Endothelial cell of umbilical vein (primary cell): Measurements from ENCODE around the gene CT45A5. TPM values are rescaled to one million over a fixed set of nuclear protein-coding genes. Genes with fewer than 3 reads are reported as not detected.
"Not testable (repeated sequence)": the region's sequence is repeated elsewhere in the genome, so short reads cannot be mapped to it uniquely, and the experiment has no call there.

Experiments used
- BruUV-seq: library from RNA; stranded (reverse); fragments of 400-500 nt; replicated peaks from 2 replicates; lab custom pipeline; 2021; lab: Mats Ljungman, UMichigan
- CTCF ChIA-PET: fragments of 300-600, 350-600 bp; sonication (Branson Sonifier 250); formaldehyde crosslinking; loops from one replicate; lab custom pipeline; 2021; ENCODE audit warnings: antibody characterized with exemption, inconsistent platforms; lab: Charles Lee
- POLR2A ChIA-PET: fragments of 300-600, 350-600 bp; sonication (Branson Sonifier 250); formaldehyde crosslinking; loops from one replicate; lab custom pipeline; 2021; ENCODE audit warnings: antibody characterized with exemption, inconsistent platforms; lab: Charles Lee
- DNase-seq: peaks from one replicate; pipeline ENCODE4 v3.0.0-alpha.2; 2011; ENCODE audit warnings: low read depth, low spot score
- FAIRE-seq: peaks from 2 replicates; lab custom pipeline; 2011; peaks lifted over from hg19 to GRCh38; lab: Jason Lieb, UNC
- H2AFZ ChIP-seq: 2 replicates; pipeline ENCODE4 v1.6.0; 2012; ENCODE audit warnings: low read depth, low read length, control low read depth, inconsistent platforms
- H3K27ac ChIP-seq: 2 replicates; pipeline ENCODE4 v1.5.1; 2011; ENCODE audit warnings: low read depth, mild to moderate bottlenecking, control low read depth, low read length, moderate library complexity; ENCODE audit not compliant: insufficient read depth
- H3K27me3 ChIP-seq, 2 experiments: 2 replicates each; pipeline versions ENCODE4 v1.6.0 to v1.6.1; 2011; ENCODE audit warnings: low read length in 2 of 2, mixed read lengths in 1 of 2; ENCODE audit not compliant: control insufficient read depth in 2 of 2, insufficient read depth in 2 of 2
- H3K36me3 ChIP-seq, 2 experiments: 2 replicates in 1 of 2; 3 replicates in 1 of 2; pipeline ENCODE4 v1.5.1; 2011; ENCODE audit warnings: low read length in 2 of 2, mild to moderate bottlenecking in 1 of 2, moderate library complexity in 1 of 2; ENCODE audit not compliant: control insufficient read depth in 2 of 2, insufficient read depth in 2 of 2; ENCODE audit errors: extremely low read depth in 1 of 2
- H3K4me1 ChIP-seq: 3 replicates; pipeline ENCODE4 v1.5.1; 2011; ENCODE audit warnings: mild to moderate bottlenecking, low read length; ENCODE audit not compliant: control insufficient read depth, insufficient read depth; ENCODE audit errors: extremely low read depth
- H3K4me2 ChIP-seq: 2 replicates; pipeline ENCODE4 v1.6.1; 2011; ENCODE audit warnings: low read length, control low read depth, mixed read lengths; ENCODE audit not compliant: insufficient read depth
- H3K4me3 ChIP-seq, 3 experiments: fragments of 200-600 bp in 1 of 3; sonication (generic), shearing (Covaris generic) in 1 of 3; replicated peaks in 1 of 3; 2 replicates each; pipeline ENCODE4 v1.5.1; 2011 to 2016; ENCODE audit warnings: control low read depth in 3 of 3, low read length in 3 of 3, mild to moderate bottlenecking in 2 of 3, inconsistent platforms in 1 of 3, low read depth in 1 of 3, moderate library complexity in 1 of 3; ENCODE audit not compliant: insufficient read depth in 1 of 3
- H3K79me2 ChIP-seq: 2 replicates; pipeline ENCODE4 v1.6.0; 2012; ENCODE audit warnings: low read length, inconsistent platforms; ENCODE audit not compliant: control insufficient read depth, insufficient read depth
- H3K9ac ChIP-seq: replicated peaks from 2 replicates; pipeline ENCODE3; 2011; ENCODE audit warnings: low read length, control low read depth; ENCODE audit not compliant: insufficient read depth; ENCODE audit errors: extremely low read depth
- H3K9me1 ChIP-seq: replicated peaks from 3 replicates; pipeline ENCODE4 v1.6.0; 2011; ENCODE audit warnings: mild to moderate bottlenecking, low read length; ENCODE audit not compliant: control insufficient read depth, insufficient read depth; ENCODE audit errors: extremely low read depth
- H3K9me3 ChIP-seq: replicated peaks from 2 replicates; pipeline ENCODE4 v1.5.1; 2012; ENCODE audit warnings: low read length, inconsistent platforms; ENCODE audit not compliant: control insufficient read depth, insufficient read depth
- H4K20me1 ChIP-seq: replicated peaks from 2 replicates; pipeline ENCODE3; 2011; ENCODE audit warnings: mild to moderate bottlenecking, low read length; ENCODE audit not compliant: control insufficient read depth, insufficient read depth; ENCODE audit errors: extremely low read depth
- EZH2 ChIP-seq: IDR thresholded peaks from 2 replicates; pipeline ENCODE4 v1.6.1; 2012; ENCODE audit warnings: borderline replicate concordance, low read depth, mild to moderate bottlenecking, moderate library complexity, low read length, inconsistent platforms; ENCODE audit not compliant: severe bottlenecking
- GATA2 ChIP-seq: IDR thresholded peaks from 2 replicates; pipeline ENCODE4 v1.7.0; 2011; ENCODE audit warnings: low read depth, mild to moderate bottlenecking, moderate library complexity, mixed read lengths, low read length; ENCODE audit not compliant: insufficient read length, insufficient read depth
- JUN ChIP-seq: IDR thresholded peaks from 2 replicates; pipeline ENCODE4 v1.6.1; 2011; ENCODE audit warnings: borderline replicate concordance, low read depth; ENCODE audit not compliant: insufficient read length, insufficient read depth
- MYC ChIP-seq: IDR thresholded peaks from one replicate; pipeline ENCODE4 v1.6.1; 2011; ENCODE audit warnings: mild to moderate bottlenecking, low read depth, low read length
- POLR2A ChIP-seq: IDR thresholded peaks from 2 replicates; pipeline ENCODE4 v1.6.1; 2012; ENCODE audit warnings: low read depth, mild to moderate bottlenecking, control low read depth, low read length
- POLR2AphosphoS5 ChIP-seq: IDR thresholded peaks from 2 replicates; pipeline ENCODE4 v1.6.1; 2012; ENCODE audit warnings: low read depth, mild to moderate bottlenecking, control low read depth, low read length, moderate library complexity; ENCODE audit not compliant: insufficient read depth
- dilution Hi-C: fragments of 300-500 bp; cut with MboI; formaldehyde crosslinking; loops from one replicate; pipeline ENCODE4 v1.15.0; 2019; ENCODE audit warnings: low sequenced_read_pairs; ENCODE audit not compliant: extremely low pct_ligation_motif_present
- intact Hi-C: fragments of 100-400 bp; cut with micrococcal nuclease; formaldehyde crosslinking; loops from one replicate; pipeline ENCODE4 v1.10.0; 2022
- polyA plus RNA-seq, 4 experiments: library from polyadenylated mRNA; depleted of rRNA in 3 of 4; stranded (reverse) in 3 of 4; unstranded in 1 of 4; fragments of >200 nt; gene quantifications; 2 replicates each; pipeline versions ENCODE4 v1.2.1 to v1.2.3, GENCODE V29; 2011 to 2012; ENCODE audit warnings: missing spikeins in 1 of 4
- total RNA-seq: library from RNA; stranded (reverse); gene quantifications from 2 replicates; pipeline ENCODE4 v1.2.3, GENCODE V29; 2021
- TF ChIP-seq, protein P1 (sequence below), 2 donors: IDR thresholded peaks; 1 replicate in 1 of 2; 2 replicates in 1 of 2; pipeline ENCODE4 v1.5.1; 2011; ENCODE audit warnings: low read length in 2 of 2, mild to moderate bottlenecking in 2 of 2, moderate library complexity in 2 of 2, control low read depth in 1 of 2, inconsistent platforms in 1 of 2, low read depth in 1 of 2; ENCODE audit not compliant: insufficient read depth in 1 of 2; ENCODE audit errors: extremely low read depth in 1 of 2

Gene CT45A5
- total and polyA plus RNA-seq, 2 donors (not counting 3 experiments of a cell fraction or from before 2014, with no cell fraction given), result not detected

DNA sequence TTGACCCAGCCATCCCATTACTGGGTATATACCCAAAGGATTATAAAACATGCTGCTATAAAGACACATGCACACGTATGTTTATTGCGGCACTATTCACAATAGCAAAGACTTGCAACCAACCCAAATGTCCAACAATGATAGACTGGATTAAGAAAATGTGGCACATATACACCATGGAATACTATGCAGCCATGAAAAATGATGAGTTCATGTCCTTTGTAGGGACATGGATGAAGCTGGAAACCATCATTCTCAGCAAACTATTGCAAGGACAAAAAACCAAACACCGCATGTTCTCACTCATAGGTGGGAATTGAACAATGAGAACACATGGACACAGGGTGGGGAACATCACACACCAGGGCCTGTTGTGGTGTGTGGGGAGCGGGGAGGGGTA lies 40.6 kb downstream of the CT45A5 start:
- H3K4me2 ChIP-seq, result not testable (repeated sequence)

DNA sequence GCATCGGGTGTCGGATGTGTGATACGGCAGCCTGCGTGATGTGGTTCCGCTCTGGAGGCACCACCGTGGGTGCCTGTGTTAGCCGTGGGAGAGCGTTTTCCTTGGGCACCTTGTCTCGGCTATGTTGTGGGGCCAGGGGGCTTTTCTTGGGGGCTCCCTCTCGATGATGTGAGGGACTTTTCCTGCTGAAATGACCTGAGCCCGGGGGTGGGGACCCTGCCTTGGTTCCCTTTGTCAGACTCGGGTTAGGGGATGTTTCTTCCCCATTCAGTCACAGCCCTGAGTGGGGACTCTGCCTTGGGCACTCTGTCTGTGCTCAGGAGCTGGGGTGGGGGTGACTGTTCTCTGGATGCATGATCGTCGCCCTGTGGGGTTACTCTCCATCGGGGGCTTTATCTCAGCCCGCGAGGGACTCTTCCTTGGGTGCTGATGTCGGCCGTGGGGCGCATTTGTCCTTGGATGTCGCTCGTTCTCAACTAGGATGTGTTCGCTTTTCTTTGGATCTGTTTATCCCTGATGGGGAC lies 44.0 kb downstream of the CT45A5 start:
- Histone ChIP-seq H3K4me3 (no peak overlapping the region), H3K9ac (no peak overlapping the region), H3K79me2 (no peaks in the 10 kb centered on the region), H3K4me1 (no peaks in the 10 kb centered on the region), H3K4me2 (no peak overlapping the region), H2AFZ (no peak overlapping the region), H3K9me3 (no peaks in the 10 kb centered on the region), H3K36me3 (no peaks in the 10 kb centered on the region), H3K27ac (no peak overlapping the region), H4K20me1 (no peaks in the 10 kb centered on the region), H3K9me1 (no peaks in the 10 kb centered on the region), H3K27me3 (no peaks in the 10 kb centered on the region)
- POLR2A ChIA-PET, result no interaction called here
- FAIRE-seq, result no peak
- no TSS peak for BruUV-seq
- no peak for DNase-seq
- CTCF ChIA-PET, result no interaction called here
- TF ChIP-seq EZH2, result no peak
- no peak for TF ChIP-seq JUN
- TF ChIP-seq, protein P1, sequence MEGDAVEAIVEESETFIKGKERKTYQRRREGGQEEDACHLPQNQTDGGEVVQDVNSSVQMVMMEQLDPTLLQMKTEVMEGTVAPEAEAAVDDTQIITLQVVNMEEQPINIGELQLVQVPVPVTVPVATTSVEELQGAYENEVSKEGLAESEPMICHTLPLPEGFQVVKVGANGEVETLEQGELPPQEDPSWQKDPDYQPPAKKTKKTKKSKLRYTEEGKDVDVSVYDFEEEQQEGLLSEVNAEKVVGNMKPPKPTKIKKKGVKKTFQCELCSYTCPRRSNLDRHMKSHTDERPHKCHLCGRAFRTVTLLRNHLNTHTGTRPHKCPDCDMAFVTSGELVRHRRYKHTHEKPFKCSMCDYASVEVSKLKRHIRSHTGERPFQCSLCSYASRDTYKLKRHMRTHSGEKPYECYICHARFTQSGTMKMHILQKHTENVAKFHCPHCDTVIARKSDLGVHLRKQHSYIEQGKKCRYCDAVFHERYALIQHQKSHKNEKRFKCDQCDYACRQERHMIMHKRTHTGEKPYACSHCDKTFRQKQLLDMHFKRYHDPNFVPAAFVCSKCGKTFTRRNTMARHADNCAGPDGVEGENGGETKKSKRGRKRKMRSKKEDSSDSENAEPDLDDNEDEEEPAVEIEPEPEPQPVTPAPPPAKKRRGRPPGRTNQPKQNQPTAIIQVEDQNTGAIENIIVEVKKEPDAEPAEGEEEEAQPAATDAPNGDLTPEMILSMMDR (IDR thresholded peaks at IDR 0.05; ENCODE audit: extremely low read depth in 1 of 2, insufficient read depth in 1 of 2, low read depth in 1 of 2, low read length in 2 of 2), result no peak
- no peak for TF ChIP-seq MYC
- TF ChIP-seq POLR2AphosphoS5, result no peak
- TF ChIP-seq POLR2A, result no peak
- TF ChIP-seq GATA2, result no peak
- intact Hi-C loops (no loop called here), dilution Hi-C loops (no loop called here)

More for the DNA sequence above, 40.6 kb downstream of the CT45A5 start:
- H3K4me3 ChIP-seq, BruUV-seq, H3K9ac ChIP-seq, DNase-seq, CTCF ChIA-PET, dilution Hi-C loops, H4K20me1 ChIP-seq, H3K36me3 ChIP-seq, H3K27me3 ChIP-seq, intact Hi-C loops, H3K27ac ChIP-seq, H2AFZ ChIP-seq, H3K4me1 ChIP-seq, H3K9me3 ChIP-seq, POLR2A ChIA-PET, H3K79me2 ChIP-seq, FAIRE-seq, H3K9me1 ChIP-seq: not testable (repeated sequence)
